Mucosa of descending colon (tissue), 3 donors: Measurements from ENCODE around the gene ADRA1B. TPM values are rescaled to one million over a fixed set of nuclear protein-coding genes. Genes with fewer than 3 reads are reported as not detected.

Experiments used
- ATAC-seq: fragments of 200-7000 bp; cut with Tn5 transposase; one replicate; pipeline ENCODE4 v1.9.1; 2020; ENCODE audit warnings: mild to moderate bottlenecking, moderate library complexity
- DNase-seq, 3 donors: peaks; one replicate each; pipeline ENCODE4 v3.0.0-alpha.2; 2020
- H3K36me3 ChIP-seq: fragments of 200-600 bp; one replicate; pipeline ENCODE4 v1.8.0; 2021; ENCODE audit warnings: low read depth, mild to moderate bottlenecking
- H3K4me1 ChIP-seq: fragments of 200-600 bp; one replicate; pipeline ENCODE4 v1.8.0; 2021; ENCODE audit warnings: low read depth, mild to moderate bottlenecking
- H3K4me3 ChIP-seq: fragments of 200-600 bp; one replicate; pipeline ENCODE4 v1.8.0; 2021; ENCODE audit warnings: mild to moderate bottlenecking
- H3K9me3 ChIP-seq: fragments of 200-600 bp; one replicate; pipeline ENCODE4 v1.8.0; 2021; ENCODE audit warnings: mild to moderate bottlenecking
- CTCF ChIP-seq: fragments of 200-600 bp; IDR thresholded peaks from one replicate; pipeline ENCODE4 v1.8.0; 2022; ENCODE audit warnings: antibody characterized with exemption, mild to moderate bottlenecking
- intact Hi-C, 2 donors: fragments of 100-400 bp; cut with DNase I in 1 of 2; cut with micrococcal nuclease in 1 of 2; formaldehyde crosslinking; loops; one replicate each; pipeline versions ENCODE4 v1.11.0 to v1.11.1; 2022; cut with DNase I, micrococcal nuclease
- total RNA-seq, 3 donors: library from RNA; stranded (reverse); fragmentation: NEBNext Ultra II Directional in 2 of 3; extraction: Animal tissue kit (Norgen Biotek cat#: 25700) in 2 of 3; gene quantifications; one replicate each; pipeline versions ENCODE4 v1.2.1 to v1.2.4, GENCODE V29; 2021 to 2023
- donor health status: DM: no; HTN: no; CAD: no; lungs with moderate emphysema.
- donor health status: DM: no; HTN: no; CAD: no.
- donor health status: DM: no; HTN: yes; CAD: no.

The ADRA1B gene
- total RNA-seq, 3 donors from 2014 or later = 0.51 to 0.89 (median 0.69) TPM

- Histone ChIP-seq H3K36me3 (no peaks in the 10 kb centered on the region), H3K4me1 (peaks cover 3% of the 10 kb centered on the region), H3K9me3 (no peaks in the 10 kb centered on the region), H3K4me3 (no peak overlapping the region)
- intact Hi-C loops = no loop called here
- ATAC-seq (peak; percentile 39), DNase-seq (peak in 1 of 3 donors; percentile 24)
- TF ChIP-seq CTCF = no peak
These were observed 5.4 kb upstream of the ADRA1B start for GRCh38 chr5:159910843-159911229.

DNA sequence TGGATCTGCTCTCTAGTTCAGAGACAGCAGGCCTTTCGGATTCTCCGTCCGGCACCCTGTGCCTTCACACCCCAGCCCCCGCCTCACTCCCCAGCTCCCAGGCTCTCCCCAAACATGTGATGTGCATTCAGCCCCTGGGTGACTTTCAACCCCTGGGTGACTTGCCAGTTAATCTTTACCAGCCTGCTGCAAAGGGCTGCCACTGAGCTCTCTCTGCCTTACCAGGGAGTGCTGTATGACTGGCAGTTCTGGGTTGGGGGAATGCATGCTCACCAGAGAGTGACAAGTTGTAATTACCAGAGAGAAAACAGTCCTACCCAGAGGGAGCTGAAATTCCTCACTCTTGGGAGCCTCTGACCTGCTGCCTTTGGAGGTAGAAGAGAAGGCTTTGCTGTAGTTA, 4.9 kb upstream of the ADRA1B start:
- Histone ChIP-seq H3K4me3 (no peak overlapping the region), H3K4me1 (peaks cover 4% of the 10 kb centered on the region), H3K9me3 (no peaks in the 10 kb centered on the region), H3K36me3 (no peaks in the 10 kb centered on the region)
- intact Hi-C loops = no loop called here
- DNase-seq (peak in 2 of 3 donors; percentile 25 to 41), ATAC-seq (peak; percentile 5)
- TF ChIP-seq CTCF = no peak

- intact Hi-C loops = no loop called here
- ATAC-seq = peak; percentile 25
- H3K4me3 ChIP-seq = no peak overlapping the region
- no peaks in the 10 kb centered on the region for H3K36me3 ChIP-seq
- no peaks in the 10 kb centered on the region for H3K9me3 ChIP-seq
- peak in 1 of 3 donors; percentile 36 for DNase-seq
- H3K4me1 ChIP-seq = peaks cover 7% of the 10 kb centered on the region
- no peak for TF ChIP-seq CTCF
These were observed 4.1 kb upstream of the ADRA1B start for GRCh38 chr5:159912033-159912800.

- Histone ChIP-seq H3K4me3 (no peak overlapping the region), H3K9me3 (no peaks in the 10 kb centered on the region), H3K4me1 (peaks cover 7% of the 10 kb centered on the region), H3K36me3 (no peaks in the 10 kb centered on the region)
- TF ChIP-seq CTCF = no peak
- no peak for DNase-seq
- no peak for ATAC-seq
- intact Hi-C loops = no loop called here
These were observed 3.2 kb upstream of the ADRA1B start for GRCh38 chr5:159913048-159913447.

- H3K9me3 ChIP-seq = no peaks in the 10 kb centered on the region
- intact Hi-C loops = no loop called here
- no peak for DNase-seq
- H3K36me3 ChIP-seq = no peaks in the 10 kb centered on the region
- no peak overlapping the region for H3K4me3 ChIP-seq
- H3K4me1 ChIP-seq = peaks cover 7% of the 10 kb centered on the region
- TF ChIP-seq CTCF = no peak
- no peak for ATAC-seq
These were observed 2.8 kb upstream of the ADRA1B start for GRCh38 chr5:159913501-159913900.
